ENCODE results near the gene HEXB. TPM values are rescaled to one million over a fixed set of nuclear protein-coding genes. Genes with fewer than 3 reads are reported as not detected.

The HEXB gene
- total RNA-seq, 4 donors from 2014 or later, result 89.3 to 462 (median 184) TPM

GRCh38 chr5:74659172-74659571 is 25.9 kb upstream of the HEXB start:
- no peak for TF ChIP-seq CTCF (IDR thresholded peaks at IDR 0.05; ENCODE audit: low read depth)

- no peak for TF ChIP-seq CTCF (IDR thresholded peaks at IDR 0.05; ENCODE audit: low read depth)
Measured at GRCh38 chr5:74660140-74660539, 24.9 kb upstream of the HEXB start.

- TF ChIP-seq CTCF (IDR thresholded peaks at IDR 0.05; ENCODE audit: low read depth), result no peak
Measured at GRCh38 chr5:74660873-74661272, 24.2 kb upstream of the HEXB start.

- TF ChIP-seq CTCF (IDR thresholded peaks at IDR 0.05; ENCODE audit: low read depth), result no peak
Measured at GRCh38 chr5:74664551-74664950, 20.5 kb upstream of the HEXB start.

GRCh38 chr5:74665273-74665672 is 19.8 kb upstream of the HEXB start:
- TF ChIP-seq CTCF (IDR thresholded peaks at IDR 0.05; ENCODE audit: low read depth), result no peak

- TF ChIP-seq CTCF (IDR thresholded peaks at IDR 0.05; ENCODE audit: low read depth), result no peak
Measured at GRCh38 chr5:74665816-74666215, 19.2 kb upstream of the HEXB start.

GRCh38 chr5:74667396-74667795 is 17.6 kb upstream of the HEXB start:
- TF ChIP-seq CTCF (IDR thresholded peaks at IDR 0.05; ENCODE audit: low read depth), result no peak

Data from subcutaneous adipose tissue (tissue), 4 donors.